ENCODE measurements around the gene HS6ST3.

DNA sequence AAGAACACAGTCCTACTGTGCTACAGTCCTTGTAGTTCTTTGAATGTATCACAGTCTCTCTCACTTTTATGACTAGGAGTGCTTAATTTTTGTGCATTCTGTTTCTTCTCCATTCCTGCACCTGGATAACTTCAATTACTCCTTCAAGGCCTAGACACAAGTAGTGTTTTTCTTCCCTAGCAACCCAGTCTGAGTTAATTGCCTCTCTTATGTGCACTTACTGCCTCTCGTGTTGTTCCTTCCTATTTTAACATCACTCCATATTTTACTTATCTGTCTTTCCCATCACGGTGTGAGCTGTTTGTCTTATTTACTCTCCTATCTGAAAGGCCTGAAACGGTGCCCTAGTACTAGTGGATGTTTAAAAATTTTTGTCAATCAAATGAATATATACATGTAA is 101.5 kb downstream of the HS6ST3 start:
- TF ChIP-seq CTCF (IDR thresholded peaks at IDR 0.05) (no peak), POLR2A (IDR thresholded peaks at IDR 0.05) (no peak)
